Activated CD4-positive, alpha-beta T cell treated with anti-CD3 and anti-CD28 coated beads, Interleukin-2, amount 50 U/mL, for 24 hours (primary cell): ENCODE measurements around the gene DOK3.
A peak's percentile ranks its signal among the peaks of the same experiment; 100 is the strongest.

Experiments
- DNase-seq, 2 donors: peaks; one replicate each; pipeline ENCODE4 v3.0.0-alpha.2; 2020; ENCODE audit warnings: low read depth in 1 of 2, low spot score in 1 of 2

The DOK3 gene

GRCh38 chr5:177509381-177509951 is at the start of gene DOK3:
TSS of gene DOK3 (minus strand) at chr5:177509826. CDS start at chr5:177509540, 286 bp downstream.
- no peak for DNase-seq

GRCh38 chr5:177557796-177558195 is 48.2 kb upstream of the DOK3 start:
- no peak for DNase-seq

- DNase-seq: no peak
These were observed 47.5 kb upstream of the DOK3 start for GRCh38 chr5:177557041-177557647.

- DNase-seq: no peak
These were observed 46.0 kb upstream of the DOK3 start for GRCh38 chr5:177555665-177556064.

GRCh38 chr5:177555228-177555627 is 45.6 kb upstream of the DOK3 start:
- no peak for DNase-seq

- DNase-seq: peak; percentile 91 to 94
These were observed 45.0 kb upstream of the DOK3 start, which contains the start of gene FAM193B for GRCh38 chr5:177554474-177555111. TSS of gene FAM193B (minus strand) at chr5:177554563. CDS start at chr5:177554458, 105 bp downstream.

GRCh38 chr5:177553671-177554429 is 44.2 kb upstream of the DOK3 start:
- DNase-seq: peak; percentile 10 to 25

GRCh38 chr5:177552839-177553455 is 43.3 kb upstream of the DOK3 start:
- no peak for DNase-seq

- DNase-seq: no peak
These were observed 40.5 kb upstream of the DOK3 start for GRCh38 chr5:177550122-177550521.

- no peak for DNase-seq
These were observed 38.9 kb upstream of the DOK3 start for GRCh38 chr5:177548495-177548894.

GRCh38 chr5:177547736-177548135 is 38.1 kb upstream of the DOK3 start:
- DNase-seq: no peak

- DNase-seq: no peak
These were observed 36.7 kb upstream of the DOK3 start for GRCh38 chr5:177546258-177546741.

GRCh38 chr5:177545487-177546257 is 36.0 kb upstream of the DOK3 start:
- DNase-seq: no peak

GRCh38 chr5:177542816-177543465 is 33.3 kb upstream of the DOK3 start:
- no peak for DNase-seq

- DNase-seq: no peak
These were observed 30.8 kb upstream of the DOK3 start for GRCh38 chr5:177540438-177540837.

GRCh38 chr5:177539411-177539810 is 29.8 kb upstream of the DOK3 start:
- no peak for DNase-seq

- DNase-seq: no peak
These were observed 29.2 kb upstream of the DOK3 start for GRCh38 chr5:177538876-177539275.

- DNase-seq: no peak
These were observed 28.0 kb upstream of the DOK3 start for GRCh38 chr5:177537389-177538361.

GRCh38 chr5:177536386-177536785 is 26.8 kb upstream of the DOK3 start:
- DNase-seq: no peak
